ENCODE measurements around the gene CACNA1B. TPM values are rescaled to one million over a fixed set of nuclear protein-coding genes. Genes with fewer than 3 reads are reported as not detected.

Gene CACNA1B
- total RNA-seq, 2 donors from 2014 or later: 0.19 to 0.42 TPM

DNA sequence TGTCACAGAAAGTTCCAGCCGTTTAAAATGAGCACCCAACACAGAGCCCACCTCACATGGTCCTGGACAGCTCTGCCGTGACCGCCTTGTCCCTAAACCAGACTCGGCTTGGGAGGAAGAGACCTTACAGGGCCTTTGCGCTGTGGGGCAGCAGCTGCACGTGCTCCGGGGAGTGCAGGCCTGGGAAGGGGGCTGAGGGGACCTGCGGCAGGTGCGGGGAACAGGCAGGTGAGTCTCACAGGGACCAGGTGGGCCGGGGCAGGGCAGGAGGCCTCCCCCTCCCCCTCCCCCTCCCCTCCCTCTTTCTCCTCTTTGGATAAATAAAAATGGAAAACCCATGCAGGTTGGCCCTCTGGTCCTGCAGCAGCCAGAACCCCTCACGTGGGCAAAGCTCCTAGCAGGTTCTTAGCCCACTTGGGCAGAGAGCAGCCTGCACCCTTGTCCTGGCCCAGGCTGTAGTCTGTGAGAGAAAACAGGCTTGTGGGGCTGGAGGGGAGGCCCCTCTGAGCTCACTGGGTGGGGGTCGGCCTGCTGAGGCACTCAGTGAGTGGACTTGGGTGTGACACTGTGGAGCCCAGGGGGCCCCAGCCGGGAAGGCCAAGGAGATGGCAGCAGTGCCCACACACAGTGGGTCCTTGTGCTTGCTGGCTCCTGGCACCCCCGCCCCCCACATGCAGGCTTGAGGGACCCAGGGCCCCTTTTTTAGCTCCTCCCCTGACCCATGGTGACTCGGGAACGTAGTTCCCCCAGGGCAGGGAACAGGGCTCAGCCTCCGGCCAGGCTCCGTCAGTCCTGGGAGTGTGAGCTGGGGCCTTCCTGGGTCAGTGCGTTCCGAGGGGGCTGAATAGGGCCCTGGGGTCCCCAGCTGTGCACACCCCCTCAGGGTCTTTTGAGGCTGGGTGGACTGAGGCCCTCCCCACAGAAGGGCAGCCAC is 40.0 kb upstream of the CACNA1B start:
- Histone ChIP-seq H3K4me3 (no peak overlapping the region), H3K36me3 (peaks cover 12% of the 10 kb centered on the region), H3K9ac (ENCODE audit: low read depth in 2 of 2, low read length in 2 of 2) (no peak overlapping the region), H3K27me3 (no peaks in the 10 kb centered on the region), H3K4me1 (no peaks in the 10 kb centered on the region), H3K9me3 (no peaks in the 10 kb centered on the region), H3K27ac (no peak overlapping the region)
- intact Hi-C loops (cut with DNase I): no loop called here
- no peak for DNase-seq
- TF ChIP-seq, protein P1, sequence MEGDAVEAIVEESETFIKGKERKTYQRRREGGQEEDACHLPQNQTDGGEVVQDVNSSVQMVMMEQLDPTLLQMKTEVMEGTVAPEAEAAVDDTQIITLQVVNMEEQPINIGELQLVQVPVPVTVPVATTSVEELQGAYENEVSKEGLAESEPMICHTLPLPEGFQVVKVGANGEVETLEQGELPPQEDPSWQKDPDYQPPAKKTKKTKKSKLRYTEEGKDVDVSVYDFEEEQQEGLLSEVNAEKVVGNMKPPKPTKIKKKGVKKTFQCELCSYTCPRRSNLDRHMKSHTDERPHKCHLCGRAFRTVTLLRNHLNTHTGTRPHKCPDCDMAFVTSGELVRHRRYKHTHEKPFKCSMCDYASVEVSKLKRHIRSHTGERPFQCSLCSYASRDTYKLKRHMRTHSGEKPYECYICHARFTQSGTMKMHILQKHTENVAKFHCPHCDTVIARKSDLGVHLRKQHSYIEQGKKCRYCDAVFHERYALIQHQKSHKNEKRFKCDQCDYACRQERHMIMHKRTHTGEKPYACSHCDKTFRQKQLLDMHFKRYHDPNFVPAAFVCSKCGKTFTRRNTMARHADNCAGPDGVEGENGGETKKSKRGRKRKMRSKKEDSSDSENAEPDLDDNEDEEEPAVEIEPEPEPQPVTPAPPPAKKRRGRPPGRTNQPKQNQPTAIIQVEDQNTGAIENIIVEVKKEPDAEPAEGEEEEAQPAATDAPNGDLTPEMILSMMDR (IDR thresholded peaks at IDR 0.05): no peak

DNA sequence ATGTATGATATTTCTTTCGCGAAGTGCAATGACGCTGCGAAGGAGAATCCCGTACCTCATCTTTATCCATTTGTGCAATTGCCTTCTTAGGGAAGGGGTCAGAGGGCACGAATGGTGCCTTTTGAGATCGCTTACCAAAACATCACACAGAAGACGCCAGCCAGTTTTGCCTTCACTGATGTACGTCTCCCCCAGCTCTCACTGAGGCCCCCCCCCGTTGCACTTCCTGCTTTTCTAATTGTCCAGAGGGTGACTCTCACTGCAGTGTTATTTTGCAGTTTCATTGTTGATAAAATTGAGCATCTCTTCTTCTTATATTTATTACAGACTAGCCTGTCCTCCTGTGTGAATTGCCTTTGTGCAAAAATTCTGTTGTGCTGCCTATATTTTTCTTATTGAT is 39.0 kb upstream of the CACNA1B start:
- Histone ChIP-seq H3K9ac (ENCODE audit: low read depth in 2 of 2, low read length in 2 of 2) (no peak overlapping the region), H3K9me3 (no peaks in the 10 kb centered on the region), H3K27ac (no peak overlapping the region), H3K4me3 (no peak overlapping the region), H3K27me3 (no peaks in the 10 kb centered on the region), H3K36me3 (peaks cover 12% of the 10 kb centered on the region), H3K4me1 (no peaks in the 10 kb centered on the region)
- TF ChIP-seq, protein P1 (IDR thresholded peaks at IDR 0.05): no peak
- intact Hi-C loops (cut with DNase I): no loop called here
- DNase-seq: no peak

DNA sequence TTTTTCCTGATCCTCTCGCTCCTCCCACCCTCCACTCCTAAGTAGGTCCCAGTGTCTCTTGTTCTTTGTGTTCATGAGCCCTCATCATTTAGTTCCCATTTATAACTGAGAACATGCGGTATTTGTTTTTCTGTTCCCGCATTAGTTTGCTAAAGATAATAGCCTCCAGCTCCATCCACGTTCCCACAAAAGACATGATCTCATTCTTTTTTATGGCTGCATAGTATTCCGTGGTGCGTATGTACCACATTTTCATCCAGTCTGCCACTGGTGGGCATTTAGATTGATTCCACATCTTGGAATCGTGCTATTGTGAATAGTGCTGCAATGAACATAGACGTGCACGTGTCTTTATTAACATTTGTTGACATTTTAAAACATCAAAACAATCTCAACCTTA is 34.2 kb upstream of the CACNA1B start:
- Histone ChIP-seq H3K4me1 (no peaks in the 10 kb centered on the region), H3K9ac (ENCODE audit: low read depth in 2 of 2, low read length in 2 of 2) (no peak overlapping the region), H3K27me3 (no peaks in the 10 kb centered on the region), H3K27ac (no peak overlapping the region), H3K36me3 (no peaks in the 10 kb centered on the region), H3K4me3 (no peak overlapping the region), H3K9me3 (no peaks in the 10 kb centered on the region)
- DNase-seq: no peak
- TF ChIP-seq, protein P1 (IDR thresholded peaks at IDR 0.05): no peak
- intact Hi-C loops (cut with DNase I): no loop called here

DNA sequence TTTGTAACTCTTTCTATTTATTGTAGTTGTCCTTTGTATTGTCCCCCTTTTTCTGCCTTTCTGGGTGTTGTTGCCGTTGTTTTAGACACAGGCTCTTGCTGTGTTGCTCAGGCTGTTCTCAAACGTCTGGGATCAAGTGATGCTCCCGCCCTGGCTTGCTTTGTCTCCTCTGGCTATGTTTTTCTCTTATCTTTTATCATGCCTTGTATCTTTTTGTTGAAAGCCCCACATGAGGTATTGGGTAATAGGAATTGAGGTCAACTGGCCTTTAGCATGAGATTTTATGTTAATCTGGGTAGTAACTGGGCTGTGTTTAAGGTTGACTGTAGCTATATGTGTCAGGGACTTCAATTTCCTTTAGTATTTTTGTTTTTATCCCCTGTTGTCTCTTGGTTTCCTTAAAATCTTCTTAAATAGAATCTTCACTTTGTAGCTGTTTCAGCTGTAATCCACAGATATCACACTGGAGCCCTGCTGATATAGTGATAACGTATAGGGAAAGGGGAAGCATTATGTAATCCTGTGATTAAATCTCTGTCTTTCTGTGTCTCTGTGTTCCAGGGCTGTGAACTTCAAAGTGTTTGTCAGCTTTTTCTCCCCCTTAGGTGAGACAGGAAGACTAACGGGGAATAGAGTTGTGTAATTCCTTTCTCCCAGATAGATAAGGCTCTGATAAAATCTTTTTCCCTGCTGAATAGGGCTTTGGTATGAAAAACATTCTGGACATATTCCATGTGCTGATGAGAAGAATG is 25.9 kb upstream of the CACNA1B start:
- DNase-seq: no peak
- H3K27me3 ChIP-seq: no peaks in the 10 kb centered on the region
- H3K9me3 ChIP-seq: no peaks in the 10 kb centered on the region
- intact Hi-C loops (cut with DNase I): no loop called here
- H3K4me3 ChIP-seq: no peak overlapping the region
- no peak overlapping the region for H3K27ac ChIP-seq
- H3K9ac ChIP-seq (ENCODE audit: low read depth in 2 of 2, low read length in 2 of 2): no peak overlapping the region
- no peaks in the 10 kb centered on the region for H3K36me3 ChIP-seq
- H3K4me1 ChIP-seq: no peaks in the 10 kb centered on the region
- TF ChIP-seq, protein P1 (IDR thresholded peaks at IDR 0.05): no peak

DNA sequence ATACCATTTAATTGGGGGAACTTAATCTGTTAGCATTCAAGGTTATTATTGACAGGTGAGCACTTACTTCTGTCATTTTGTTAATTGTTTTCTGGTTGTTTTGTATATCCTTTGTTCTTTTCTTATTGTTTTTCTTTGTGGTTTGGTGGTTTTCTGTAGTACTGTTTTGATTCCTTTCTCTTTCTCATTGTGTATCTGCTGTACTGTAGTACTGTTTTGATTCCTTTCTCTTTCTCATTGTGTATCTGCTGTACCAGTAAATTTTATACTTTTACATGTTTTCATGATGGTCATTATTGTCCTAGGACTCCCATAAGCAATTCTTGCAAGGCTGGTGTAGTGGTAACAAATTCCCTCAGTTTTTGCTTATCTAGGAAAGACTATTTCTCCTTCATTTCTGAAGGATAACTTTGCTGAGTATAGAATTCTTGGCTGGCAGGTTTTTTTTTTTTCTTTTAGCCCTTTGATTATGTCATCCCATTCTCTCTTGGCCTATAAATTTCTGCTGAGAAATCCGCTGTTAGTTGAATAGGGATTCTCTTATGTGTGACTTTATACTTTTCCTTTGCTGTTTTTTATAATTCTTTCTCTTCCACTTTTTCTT is 24.1 kb upstream of the CACNA1B start:
- H3K36me3 ChIP-seq: no peaks in the 10 kb centered on the region
- H3K9me3 ChIP-seq: no peaks in the 10 kb centered on the region
- no peak overlapping the region for H3K27ac ChIP-seq
- no peaks in the 10 kb centered on the region for H3K27me3 ChIP-seq
- no peak overlapping the region for H3K9ac ChIP-seq (ENCODE audit: low read depth in 2 of 2, low read length in 2 of 2)
- TF ChIP-seq, protein P1 (IDR thresholded peaks at IDR 0.05): no peak
- intact Hi-C loops (cut with DNase I): no loop called here
- no peak overlapping the region for H3K4me3 ChIP-seq
- H3K4me1 ChIP-seq: no peaks in the 10 kb centered on the region
- no peak for DNase-seq

Measured in colonic mucosa (tissue), 4 donors.